ENCODE measurements around the gene ITPRID1.
"Not testable (repeated sequence)": the region's sequence is repeated elsewhere in the genome, so short reads cannot be mapped to it uniquely, and the experiment has no call there.

The ITPRID1 gene

DNA sequence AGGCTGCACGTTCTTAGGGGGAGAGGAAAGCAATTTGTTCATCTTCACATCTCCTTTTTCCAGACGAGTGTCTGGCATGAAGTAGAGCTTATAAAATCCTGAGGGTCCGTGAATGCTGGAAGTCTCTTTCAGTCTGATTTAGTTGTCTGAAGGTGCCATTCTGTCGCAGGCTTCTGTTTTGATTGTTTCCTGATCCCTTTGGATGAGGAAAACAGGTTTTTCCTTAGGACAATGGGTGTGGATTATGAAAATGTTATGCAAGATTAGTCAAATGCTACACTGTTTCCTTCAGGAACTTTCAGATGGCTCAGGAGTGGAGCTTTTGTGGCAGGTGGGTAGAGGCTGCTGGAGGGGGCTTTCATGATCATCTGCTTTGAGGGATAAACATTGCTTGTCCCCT, at the start of gene ITPRID1:
Gene ITPRID1 (plus strand): TSS at position 301 of the 400 bp plus-strand sequence. CDS start 38,935 bp downstream, outside the sequence.
- no peak for DNase-seq

DNA sequence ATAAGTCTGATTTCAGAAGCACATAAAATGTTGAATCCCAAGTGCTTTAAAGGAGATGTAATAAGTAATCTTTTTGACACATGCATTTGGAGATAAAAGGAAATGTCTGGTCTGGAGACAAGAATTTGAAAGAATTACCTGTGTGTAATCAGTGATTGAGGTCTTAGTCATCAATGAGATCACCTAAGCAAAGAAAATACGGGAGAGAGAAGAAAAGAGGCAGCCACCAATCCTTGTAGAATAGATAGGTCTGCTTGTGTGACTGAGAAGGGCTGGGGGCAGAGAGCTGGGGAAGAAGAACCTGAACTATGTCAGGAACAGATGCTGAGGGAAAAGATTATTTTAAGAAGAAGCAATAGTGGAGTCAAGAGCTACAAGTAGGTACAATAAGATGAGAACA, 49.3 kb upstream of the ITPRID1 start:
- DNase-seq = no peak

DNA sequence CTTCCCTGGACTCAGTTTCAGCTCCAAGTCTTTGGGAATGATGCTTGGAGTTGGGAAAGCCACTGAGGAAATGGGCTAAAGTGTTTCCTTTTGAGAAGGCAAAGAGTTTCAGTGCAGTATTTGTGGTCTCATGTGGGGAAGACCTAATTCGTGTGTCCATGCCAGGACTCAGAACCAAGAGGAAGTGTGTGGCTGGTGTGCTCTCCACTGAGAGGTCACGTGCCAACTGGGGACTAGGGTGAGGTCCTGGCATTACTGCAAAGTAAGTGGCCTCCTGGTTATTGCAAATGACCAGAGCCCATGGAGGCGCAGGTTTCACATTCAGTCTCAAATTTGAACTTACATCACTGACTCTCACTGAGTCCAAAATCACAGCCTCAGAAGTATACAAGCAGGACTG, 48.6 kb upstream of the ITPRID1 start:
- DNase-seq = no peak

DNA sequence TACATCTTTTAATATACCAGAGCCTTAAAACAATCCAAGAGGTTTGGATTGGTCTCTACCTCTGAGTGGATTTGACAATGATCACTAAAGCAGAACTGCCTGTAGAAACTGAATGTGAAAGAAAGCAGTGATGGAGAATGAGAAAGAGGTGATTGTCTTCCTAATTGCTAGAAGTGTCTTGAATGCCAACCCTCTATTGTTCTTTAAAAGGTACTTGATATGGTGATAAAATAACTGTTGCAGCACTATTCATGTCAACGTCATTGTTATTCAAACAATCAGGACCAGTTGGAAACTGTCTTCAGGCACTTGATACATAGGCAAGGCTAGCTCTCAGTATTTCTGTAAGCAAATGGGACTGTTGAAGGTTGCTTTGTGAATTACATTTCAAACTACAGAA, 47.9 kb upstream of the ITPRID1 start:
- DNase-seq = no peak

DNA sequence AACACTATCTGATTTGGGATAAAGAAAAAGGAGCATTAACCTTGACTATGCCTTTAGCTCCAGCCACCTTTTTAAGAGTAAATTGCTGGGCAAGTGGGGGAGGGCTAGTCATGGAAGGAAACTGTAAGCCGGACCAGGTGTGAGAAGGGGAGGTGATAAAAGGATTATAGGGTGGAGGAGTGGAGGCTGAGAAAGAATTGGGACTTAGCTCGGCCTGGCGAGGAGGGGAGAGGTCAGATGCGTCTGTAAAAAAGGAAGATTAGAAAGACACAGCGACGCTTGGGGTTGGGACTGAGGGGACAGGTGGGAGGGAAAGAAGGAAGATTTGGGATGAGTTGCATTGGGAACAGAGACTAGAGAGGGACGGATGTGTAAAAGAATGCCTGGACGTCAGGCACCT, 43.0 kb upstream of the ITPRID1 start:
- not testable (repeated sequence) for DNase-seq

DNA sequence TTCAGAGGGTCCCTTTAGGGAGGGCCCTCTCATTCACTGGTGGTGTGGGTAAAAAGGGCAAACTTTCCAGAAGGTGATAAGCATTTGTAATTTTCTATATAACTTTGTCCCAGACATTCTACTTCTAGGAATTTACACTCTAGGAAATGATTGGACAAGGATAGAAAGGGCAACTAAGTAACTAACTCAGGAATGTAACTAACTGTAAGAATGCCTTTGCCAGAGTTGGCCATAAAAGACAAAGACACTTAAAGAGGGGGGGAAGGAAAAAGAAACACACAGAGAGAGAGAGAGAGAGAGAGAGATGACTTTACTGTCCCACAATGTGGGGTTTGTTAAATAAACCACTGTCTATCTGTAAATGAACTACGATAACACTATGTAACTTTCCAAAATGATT, 38.5 kb upstream of the ITPRID1 start:
- DNase-seq = no peak

DNA sequence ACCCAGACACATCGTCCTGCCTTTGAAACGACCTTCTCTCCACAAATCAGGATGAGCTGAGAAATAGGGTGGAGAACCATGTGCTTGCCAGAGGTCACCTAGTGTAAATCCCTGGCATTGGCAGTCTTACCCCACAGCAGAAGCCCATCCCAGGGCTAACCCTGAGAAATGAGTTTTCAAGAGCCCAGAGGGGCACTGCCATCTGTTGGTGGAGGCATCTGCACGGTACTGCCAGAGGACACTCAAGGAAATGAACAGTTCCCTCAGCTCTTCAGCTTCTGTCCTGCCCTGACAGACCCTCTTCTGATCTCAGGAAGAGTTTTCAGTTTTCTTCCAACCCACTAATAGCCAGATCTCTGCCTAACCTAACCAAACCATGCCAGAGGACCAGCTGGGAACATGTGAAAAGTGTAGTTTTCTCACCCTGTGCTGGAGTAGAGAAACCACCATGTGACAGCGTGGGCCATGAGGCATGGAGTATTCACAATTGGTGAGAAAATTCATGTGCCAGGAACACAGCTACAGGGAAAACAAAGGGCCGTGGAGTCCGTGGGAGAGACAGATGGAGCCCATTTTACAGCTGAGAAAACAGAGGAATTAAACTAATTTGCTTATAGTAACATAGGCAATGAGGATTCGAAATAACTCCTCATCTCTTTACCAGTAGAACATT, 37.7 kb upstream of the ITPRID1 start:
- DNase-seq = no peak

DNA sequence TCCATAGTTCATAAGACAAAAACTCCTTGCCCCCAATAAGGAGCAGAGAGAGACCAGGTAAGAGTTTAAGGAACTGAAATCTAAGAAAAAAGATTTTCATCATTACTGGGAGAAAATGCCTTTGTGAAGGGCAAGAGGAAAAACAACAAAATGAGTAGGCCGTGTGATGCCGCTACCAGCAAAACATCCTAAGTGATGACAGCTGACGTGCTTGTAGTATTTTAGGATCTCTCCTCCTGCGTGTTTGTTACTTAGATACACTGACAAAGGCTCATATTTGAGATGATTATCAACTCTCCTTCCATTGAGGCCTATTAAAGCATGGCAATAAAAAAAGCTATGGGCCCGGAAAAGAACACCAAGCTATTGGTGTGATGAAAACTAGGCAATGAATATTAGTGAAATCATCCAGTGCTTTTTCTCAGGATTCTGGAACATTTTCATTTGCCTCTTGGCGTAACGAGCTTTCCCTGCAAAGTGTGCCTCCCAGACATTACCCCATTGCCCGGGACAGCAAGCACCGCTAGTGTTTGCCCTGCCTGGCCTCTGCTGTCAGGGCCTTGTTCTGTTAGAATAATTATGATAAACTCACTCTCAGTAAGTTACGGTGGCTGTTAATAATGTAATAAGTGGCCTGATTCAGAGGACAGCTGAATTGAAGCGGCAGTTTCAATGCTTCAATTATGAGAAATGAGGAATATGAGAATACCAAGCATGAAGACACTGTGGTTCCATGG, 36.8 kb upstream of the ITPRID1 start:
- DNase-seq = no peak

DNA sequence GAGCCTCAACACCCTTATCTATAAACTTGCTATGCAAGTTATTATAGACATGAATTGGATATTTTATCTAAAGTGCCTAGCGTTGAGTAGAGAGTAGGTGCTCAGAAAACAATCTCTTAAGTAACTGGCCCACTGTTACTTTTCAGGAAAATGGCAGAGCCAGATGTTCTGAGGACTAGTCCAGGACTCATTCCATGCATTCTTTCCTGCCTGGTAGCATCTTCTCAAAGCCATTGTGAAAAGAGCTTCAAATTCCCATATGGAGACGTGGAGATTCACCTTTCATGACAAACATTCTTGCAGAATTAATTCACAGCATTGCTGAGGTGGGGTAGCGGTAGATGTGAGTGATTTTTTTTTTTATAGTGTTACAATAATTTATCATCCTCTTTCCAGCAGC, 35.9 kb upstream of the ITPRID1 start:
- no peak for DNase-seq

DNA sequence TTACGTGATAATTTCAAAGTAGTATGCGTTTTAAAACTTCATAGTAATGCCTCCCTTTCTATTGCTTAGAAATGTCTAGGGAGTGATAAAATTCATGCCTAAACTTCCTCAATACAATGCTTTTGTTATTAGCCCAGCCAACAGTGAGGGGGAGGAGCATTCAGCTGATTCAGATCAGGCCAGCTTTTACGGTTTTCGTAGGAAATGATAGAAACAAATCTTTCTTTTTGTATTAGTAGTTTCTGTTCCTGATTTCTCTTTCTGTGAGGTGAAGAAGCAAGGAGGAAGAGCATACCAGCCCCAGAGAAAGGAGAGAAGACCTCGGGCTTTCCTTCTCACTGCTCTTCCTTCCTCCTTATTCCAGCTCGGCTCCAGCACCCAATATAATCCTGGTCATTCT, 35.2 kb upstream of the ITPRID1 start:
- no peak for DNase-seq

DNA sequence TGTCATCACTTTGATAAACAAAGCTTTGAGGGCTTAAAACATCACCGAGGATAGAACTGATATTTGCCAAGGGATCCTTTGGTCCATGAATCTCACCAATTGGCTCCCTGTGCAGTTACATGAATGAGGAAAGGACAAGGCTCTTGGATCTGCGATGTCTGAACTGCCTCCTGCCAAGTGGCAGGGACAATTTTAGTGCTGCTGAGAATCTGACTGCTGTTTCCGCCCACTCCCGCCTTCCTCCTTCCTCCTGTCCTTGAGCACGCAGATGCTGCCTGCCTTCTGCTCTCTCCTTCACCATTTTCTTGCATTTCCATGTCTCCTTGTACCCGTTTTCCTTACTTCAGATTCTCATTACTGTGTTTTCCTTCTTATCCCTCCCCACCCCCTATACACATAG, 26.8 kb upstream of the ITPRID1 start:
- DNase-seq = no peak

DNA sequence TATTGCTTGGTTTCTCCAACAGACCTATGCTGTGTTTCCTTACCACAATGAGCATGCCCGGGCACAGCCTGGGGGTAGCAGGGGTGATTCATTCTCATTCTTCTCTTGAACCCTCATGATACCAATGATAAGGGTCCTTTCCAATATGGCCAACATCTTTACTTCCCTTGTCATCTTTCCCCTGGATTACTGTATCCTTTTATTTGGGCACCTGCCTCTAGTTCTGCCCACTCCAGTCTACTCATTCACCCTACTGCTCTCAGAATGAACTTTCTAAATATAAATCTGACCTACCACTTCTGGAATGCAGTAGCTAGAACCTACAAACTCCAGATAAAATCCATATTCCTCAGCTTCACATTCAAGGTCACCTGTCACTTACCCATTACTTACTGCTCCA, 26.4 kb upstream of the ITPRID1 start:
- no peak for DNase-seq

DNA sequence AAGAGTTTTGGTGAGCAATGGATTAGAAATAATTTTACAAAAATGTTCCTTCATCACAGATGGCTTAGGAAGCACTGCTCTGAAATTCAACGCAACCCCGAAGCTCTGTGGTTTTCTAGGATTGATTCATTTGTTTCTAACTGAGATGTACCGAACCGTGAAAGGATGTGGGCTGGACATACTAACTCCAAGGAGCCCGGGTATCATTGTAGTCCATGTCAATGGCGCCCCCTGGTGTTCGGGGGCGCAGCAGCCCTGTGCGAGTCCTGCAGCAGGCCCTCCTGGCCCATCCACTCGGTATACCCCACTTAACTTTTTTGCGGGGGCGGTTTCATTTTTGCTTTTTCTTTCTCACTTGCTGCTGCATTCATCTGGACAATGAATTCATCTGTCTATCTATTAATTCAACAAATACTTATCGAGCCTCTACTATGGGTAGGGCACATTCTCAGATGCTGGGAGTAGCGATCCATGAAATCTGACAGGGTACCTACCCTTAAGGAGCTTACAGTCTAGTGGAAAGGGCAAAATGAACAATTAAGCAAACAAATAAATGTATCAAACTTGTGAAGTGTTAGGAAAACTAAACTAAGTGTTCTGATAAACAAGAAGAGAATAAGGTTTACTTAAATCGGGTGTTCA, 25.2 kb upstream of the ITPRID1 start:
- DNase-seq = no peak

DNA sequence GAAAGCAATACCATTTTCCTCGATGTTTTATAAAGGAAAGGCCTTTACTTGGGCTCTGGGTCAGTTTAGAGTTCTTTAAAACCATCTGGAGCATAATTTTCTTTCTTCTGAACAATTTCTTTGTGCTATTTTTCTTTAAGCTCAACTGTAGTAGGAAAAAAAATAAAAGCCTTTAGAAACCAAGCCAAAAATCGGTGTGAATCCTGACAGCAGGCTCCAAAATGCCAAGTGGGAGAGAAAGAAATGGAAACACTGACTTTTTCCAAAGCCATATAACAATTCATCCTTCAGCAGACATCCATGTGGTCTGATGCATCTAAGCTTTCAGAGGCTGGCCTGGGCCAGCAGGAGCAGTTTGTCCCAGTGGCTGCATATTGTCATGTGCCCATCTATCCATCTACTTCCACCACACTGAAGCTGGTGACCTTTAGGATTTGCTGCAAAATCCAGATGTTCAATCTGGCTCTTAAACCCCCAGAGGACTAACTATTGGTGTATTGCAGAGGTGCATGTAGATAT, 23.0 kb upstream of the ITPRID1 start:
- DNase-seq = no peak

DNA sequence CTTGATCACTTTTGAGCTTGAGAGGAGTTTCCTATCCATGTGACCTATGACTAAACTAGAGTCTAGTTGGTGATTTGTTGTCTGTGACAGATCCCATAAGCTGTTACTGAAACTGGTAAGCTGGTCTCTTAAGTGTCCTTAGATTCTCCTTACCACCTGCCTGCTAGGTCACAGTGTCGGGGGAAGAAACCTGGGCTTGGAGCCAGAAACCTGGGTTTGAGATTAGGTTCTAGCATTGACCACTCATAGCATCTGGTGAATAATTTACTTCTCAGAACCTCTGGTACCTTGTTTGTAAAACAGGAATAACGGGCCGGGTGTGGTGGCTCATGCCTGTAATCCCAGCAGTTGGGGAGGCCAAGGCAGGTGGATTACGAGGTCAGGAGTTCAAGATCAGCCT, 21.8 kb upstream of the ITPRID1 start:
- DNase-seq = no peak

DNA sequence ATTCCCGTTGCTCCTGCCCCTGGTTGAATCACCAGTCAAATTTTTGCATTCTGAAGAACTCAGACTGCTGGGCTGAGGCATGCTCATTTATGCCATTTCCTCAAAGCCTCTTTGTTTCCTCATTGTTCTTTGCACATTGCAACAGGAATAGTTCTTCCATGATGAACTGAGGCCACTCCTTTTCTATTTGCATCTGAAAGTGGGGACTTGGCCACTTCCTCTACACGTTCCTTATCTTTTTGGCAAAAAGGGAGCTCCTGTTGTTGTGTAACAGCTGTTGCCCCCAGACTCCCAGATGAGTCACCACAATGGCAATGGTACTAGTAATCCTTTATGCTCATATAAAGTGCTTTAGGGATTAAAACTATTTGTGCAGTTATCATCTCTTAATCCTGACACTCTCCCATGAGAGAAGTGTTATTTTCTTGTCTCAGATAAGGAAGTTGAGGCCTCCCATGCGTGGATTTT, 20.1 kb upstream of the ITPRID1 start:
- no peak for DNase-seq

DNA sequence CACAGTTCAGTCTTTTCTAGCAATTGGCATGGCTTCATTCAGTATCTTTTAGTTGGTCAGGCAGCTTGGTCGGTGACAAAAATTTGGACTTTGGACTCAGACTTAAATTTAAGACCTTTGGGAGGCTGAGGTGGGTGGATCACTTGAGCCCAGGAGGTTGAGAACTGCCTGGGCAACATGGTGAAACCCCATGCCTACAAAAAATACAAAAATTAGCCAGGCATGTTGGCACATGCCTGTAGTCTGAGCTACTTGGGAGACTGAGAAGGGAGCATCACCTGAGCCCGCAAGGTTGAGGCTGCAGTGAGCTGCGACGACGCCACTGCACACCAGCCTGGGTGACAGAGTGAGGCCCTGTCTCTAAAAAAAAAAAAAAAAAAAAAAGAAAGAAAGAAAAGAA, 19.5 kb upstream of the ITPRID1 start:
- DNase-seq = no peak

DNA sequence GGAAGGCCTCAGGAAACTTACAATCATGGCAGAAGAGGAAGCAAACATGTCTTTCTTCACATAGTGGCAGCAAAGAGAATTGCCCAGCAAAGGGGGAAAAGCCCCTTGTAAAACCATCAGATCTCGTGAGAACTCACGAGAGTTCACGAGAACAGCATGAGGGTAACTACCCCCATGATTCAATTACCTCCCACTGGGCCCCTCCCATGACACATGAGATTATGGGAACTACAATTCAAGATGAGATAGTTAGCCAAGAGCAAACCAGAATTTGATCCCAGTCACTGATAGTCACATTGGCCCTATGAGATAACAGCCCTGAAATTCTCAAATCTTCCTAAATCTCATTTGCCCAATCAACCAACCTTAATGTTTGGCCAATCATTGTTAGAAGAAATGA, 18.2 kb upstream of the ITPRID1 start:
- DNase-seq = no peak

DNA sequence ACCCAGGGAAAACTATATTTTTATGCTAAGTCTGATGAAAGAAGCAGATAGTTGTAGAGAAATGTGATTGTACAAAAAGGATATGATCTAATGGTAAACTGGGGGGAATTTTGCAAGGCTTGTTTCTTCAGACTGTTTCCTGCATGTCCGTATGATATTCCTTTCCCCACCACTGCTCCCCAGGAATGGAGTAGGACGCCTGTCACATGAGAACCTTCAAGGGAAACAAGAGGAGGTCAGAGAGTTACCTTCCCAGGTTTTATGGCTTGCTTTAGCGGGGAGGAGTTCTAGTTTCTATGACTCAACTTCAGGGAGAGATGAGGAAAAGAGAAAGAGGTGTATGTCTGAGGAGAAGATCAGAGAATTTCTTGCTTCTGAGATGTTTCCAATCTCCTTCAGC, 16.4 kb upstream of the ITPRID1 start:
- no peak for DNase-seq

DNA sequence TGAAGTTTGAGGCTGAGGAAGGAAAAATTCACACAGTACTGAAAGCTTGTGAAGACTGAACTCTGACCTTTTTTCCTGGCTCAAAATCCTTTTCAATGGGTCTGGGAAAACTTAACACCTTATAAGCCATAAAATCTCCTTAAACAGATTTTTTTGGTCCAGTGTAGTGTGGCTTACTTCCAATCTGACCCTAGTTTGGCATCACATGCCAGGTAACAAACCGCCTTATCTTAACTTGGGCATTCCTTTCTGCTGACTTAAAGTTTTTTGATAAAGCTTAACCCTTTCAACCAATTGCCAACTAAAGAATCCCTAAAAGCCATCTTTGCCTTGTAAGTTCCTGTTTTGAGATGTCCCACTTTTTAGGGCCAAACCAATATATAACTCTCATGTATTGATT, 13.2 kb upstream of the ITPRID1 start:
- no peak for DNase-seq

DNA sequence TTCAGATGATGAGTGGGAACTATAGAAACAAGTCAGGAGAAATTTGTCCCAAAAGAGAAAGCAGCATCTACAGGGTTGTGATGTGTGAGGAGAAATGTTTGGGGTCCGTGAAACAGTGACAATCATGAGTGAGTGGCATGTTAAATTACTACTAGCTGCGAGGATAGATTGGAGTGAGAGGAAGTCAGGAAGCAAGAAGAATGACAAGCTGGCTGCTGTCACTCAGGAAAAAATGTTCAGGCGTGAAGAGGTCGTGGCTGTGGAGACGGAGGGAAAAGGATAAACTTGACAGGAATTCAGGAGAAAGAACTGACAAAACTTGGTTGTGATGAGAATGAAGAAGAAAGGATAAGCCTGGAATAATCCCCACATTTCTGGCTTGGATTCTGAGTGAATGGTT, 5.1 kb upstream of the ITPRID1 start:
- no peak for DNase-seq

DNA sequence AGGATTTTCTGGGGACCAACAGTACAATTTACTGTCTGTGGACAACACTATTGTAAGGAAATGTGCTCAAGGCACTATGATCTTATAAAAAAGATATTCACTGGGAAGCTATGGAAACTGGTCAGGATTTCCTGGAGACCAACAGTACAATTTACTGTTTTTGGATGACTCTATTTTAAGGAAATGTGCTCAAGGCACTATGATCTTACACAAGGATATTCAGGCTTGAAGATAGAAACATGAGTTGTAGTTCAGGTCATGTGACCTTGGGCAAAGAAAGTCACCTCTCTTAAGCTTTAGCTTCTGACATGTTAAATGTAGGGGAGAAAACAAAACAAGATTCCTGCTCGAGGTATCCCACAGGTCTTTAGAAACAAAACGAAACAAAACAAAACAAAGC, 1.7 kb upstream of the ITPRID1 start:
- DNase-seq = no peak

DNA sequence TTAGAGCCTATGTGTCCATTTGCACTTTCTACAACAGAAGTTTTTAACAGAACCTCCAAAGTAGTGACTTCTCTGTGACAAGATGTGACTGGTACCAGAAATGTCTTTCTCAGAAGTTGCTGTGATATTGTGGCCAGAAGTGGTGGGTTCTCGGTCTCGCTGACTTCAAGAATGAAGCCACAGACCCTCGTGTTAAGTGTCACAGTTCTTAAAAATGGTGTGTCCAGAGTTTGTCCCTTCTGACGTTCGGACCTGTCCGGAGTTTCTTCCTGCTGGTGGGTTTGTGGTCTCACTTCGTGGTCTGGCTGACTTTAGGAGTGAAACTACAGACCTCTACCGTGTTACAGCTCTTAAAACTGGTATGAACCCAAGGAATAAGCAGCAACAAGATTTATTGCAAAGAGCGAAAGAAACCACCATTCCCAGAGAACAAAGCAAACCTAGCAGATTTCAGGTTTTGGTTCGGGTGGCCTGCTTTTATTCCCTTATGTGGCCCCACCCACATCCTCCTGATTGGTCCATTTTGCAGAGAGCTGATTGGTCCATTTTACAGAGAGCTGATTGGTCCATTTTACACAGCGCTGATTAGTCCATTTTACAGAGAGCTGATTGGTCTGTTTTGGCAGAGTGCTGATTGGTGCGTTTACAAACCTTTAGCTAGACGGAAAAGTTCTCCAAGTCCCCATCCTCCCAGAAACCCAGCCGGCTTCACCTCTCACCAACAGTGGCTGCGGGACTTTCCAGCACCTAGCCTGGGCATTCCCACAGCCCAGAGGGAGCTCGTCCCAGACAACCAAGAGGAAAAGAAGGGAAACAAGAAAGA, 3.0 kb downstream of the ITPRID1 start:
- no peak for DNase-seq
